ENCODE results near the gene PREX1.

PREX1 gene

DNA sequence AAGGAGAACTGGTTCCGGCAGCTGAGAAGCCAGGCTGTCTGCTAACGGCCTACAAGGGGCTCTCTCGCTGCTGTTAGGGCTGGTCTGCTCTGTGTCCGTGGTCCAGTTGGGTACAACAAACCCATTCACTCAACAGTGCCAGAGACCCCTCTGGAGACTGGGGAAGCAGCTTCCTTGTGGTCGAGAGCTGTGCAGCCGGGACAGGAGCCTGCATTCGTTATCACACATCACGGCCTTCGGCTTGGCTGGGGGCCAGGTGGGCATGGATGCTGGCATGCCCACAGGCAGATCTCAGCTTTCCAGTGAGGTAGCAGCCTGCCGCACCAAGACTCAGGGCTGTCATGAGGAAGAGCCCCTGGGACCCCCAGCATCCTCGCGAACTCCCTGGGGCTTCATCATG, 124.7 kb downstream of the PREX1 start:
- DNase-seq (ENCODE audit: low read depth, low spot score), result no peak

DNA sequence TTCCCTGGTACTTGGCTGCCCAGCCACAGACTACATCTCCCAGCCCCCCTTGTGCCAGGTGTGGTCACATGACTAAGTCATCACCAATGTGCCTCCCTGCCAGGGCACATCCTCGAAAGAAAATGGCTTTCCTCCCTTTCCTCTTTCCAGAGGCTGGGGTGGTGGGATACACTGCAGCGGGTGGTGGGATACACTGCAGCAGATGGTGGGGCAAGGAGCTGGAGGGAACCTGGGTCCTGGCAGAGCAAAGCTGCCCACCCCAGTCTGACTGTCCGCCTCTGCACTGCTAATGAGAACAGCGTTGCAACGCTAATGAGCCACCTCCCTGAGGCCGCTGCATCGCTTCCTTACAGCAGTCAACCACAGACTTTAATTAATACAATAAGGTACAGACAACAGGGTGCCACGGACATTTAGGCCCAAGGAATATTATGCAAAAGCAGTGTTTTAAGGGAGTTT, 125.3 kb downstream of the PREX1 start:
- no peak for DNase-seq (ENCODE audit: low read depth, low spot score)

DNA sequence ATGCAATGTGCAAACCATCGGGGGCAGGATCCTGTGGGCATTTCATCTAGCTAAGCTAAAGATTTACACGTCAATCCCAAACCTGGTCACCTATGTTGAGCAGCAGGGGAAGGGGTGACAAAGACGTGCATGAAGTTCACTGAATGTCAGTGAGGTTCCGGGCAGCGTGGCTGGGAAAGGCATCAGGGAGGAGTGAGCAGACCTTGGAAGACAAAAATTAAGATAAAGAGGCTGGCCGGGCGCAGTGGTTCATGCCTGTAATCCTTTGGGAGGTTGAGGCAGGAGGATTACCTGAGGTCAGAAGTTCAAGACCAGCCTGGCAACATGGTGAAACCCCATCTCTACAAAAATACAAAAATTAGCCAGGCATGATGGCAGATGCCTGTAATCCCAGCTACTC, 126.1 kb downstream of the PREX1 start:
- no peak for DNase-seq (ENCODE audit: low read depth, low spot score)

GRCh38 chr20:48698507-48699267, 129.1 kb downstream of the PREX1 start:
- no peak for DNase-seq (ENCODE audit: low read depth, low spot score)

- DNase-seq (ENCODE audit: low read depth, low spot score), result no peak
These were observed 129.8 kb downstream of the PREX1 start for GRCh38 chr20:48697845-48698491.

- DNase-seq (ENCODE audit: low read depth, low spot score), result no peak
These were observed 131.1 kb downstream of the PREX1 start for GRCh38 chr20:48696671-48697070.

GRCh38 chr20:48695738-48696137, 132.1 kb downstream of the PREX1 start:
- DNase-seq (ENCODE audit: low read depth, low spot score), result no peak

DNA sequence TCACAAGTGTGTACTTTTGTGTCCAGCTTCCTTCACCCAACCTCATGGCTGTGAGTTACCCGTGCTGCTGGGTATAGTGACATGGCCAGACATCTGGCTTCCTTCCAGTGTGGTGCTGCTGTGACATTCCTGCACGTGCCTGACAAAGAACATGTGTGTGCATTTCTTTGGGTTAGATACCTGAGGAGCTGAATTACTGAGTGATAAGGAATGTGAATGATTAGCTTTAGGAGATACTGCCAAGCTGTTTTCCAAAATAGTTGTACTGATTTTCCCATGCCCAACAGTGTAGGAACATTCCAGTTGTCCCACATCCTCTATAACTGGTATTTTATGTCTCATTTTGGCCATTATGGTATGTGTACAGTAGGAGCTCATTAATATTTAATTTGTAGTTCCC, 132.5 kb downstream of the PREX1 start:
- DNase-seq (ENCODE audit: low read depth, low spot score), result no peak

- no peak for DNase-seq (ENCODE audit: low read depth, low spot score)
These were observed 133.4 kb downstream of the PREX1 start for GRCh38 chr20:48694381-48694865.

DNA sequence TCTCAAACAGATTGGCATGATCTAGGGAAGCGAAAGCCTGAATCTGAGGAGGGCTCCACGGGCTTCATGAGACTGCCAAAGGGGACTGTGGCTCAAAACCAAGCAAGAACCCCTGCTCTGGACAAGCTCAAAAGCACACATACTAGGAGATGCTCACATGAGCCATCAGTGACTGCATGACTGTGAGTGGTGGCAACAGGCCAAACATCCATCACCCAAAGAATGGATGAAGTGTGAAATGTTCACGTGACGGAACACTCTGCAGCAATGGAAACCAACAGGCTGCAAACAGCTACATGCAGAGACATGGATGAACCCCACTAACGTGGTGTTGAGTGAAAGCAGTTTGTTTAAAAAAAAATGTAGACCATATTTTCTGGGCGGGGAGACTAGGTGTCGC, 136.3 kb downstream of the PREX1 start:
- DNase-seq (ENCODE audit: low read depth, low spot score), result no peak

DNA sequence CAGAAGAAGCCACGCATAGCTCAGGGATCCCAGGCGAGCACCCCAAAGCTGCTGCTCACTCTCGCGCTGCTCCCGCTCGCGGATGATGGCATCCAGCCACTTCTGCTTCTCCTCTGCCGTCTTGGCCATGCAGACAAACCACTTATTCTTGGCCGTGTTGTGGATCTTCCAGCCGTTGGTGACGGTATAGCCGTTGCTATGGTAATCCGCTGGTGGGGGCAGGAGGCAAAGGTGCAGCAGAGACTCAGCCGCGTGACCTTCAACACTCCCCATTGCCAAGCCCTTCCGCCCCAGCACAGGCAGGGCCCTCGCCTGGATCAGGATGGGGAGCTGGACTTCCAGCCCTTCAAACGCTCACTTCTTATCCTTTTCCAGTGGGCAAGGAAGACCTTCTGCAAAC, 136.9 kb downstream of the PREX1 start:
- DNase-seq (ENCODE audit: low read depth, low spot score), result no peak

DNA sequence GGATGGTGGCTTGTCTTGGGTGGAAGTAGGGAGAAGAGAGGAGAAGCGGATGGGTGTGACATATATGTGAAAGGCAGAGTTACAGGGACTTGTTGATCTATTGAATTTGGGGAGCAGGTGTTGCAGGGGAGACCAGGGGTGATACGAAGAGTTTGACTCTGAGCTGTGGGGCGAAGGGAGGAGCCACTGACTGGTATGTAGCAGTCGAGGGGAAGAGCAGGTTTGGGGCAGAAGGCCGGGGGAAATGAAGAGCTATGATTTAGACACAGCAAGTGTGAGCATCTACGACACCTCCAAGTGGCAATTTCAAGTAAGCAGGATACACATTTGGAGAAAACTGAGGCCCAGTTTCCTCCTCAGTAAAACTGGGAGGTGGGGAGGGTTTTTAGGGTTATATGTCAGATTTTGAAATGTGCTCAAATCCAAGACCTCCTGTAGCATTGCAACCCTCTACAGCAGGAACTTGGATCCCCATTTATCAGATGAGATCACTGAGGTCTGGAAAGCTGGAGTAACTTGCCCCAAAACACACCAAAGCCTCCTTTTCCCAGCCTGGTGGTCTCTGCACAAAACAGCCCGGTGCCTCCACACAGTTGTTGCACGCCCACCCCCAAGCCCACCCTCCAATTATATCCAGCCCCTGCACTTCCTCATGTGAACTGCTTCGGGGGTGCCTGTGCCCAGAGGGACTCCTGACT, 137.8 kb downstream of the PREX1 start:
- no peak for DNase-seq (ENCODE audit: low read depth, low spot score)

DNA sequence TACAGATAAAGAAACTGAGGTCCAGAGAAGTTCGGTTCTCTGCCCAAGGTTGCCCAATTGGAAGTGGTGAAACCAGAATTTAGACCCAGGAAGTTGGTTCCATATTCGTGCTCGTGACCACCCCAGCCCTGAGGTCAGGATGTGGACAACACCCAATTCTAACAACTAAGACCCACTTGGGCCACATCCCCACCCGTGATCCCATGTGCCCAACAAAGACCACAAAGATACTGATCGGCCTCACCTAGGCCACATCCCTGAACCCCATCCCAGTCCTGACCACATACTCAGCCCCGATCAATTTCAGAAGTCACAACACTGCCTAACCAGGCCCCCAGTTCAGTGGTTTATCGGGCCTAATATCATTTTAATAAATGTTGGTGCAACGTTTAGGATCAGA, 138.4 kb downstream of the PREX1 start:
- no peak for DNase-seq (ENCODE audit: low read depth, low spot score)

DNA sequence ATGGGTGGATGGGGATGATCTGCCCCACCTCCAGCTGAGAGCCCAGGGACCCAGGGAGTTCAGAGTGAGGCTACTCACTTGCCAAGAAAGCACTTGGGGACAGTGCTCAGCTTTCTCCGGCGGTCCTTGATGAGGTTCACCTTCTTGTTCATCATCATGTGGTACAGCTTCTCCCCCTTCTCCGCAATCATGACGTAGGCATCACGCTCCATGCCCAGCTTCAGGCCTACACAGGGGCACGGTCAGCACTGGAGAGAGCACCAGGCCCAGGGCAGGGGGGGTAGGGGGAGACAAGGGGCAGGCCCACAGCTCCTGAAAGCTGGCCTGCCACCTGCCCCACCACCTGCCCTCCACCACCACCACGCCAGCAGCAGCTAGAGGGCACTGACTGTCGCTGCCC, 139.2 kb downstream of the PREX1 start:
- no peak for DNase-seq (ENCODE audit: low read depth, low spot score)

DNA sequence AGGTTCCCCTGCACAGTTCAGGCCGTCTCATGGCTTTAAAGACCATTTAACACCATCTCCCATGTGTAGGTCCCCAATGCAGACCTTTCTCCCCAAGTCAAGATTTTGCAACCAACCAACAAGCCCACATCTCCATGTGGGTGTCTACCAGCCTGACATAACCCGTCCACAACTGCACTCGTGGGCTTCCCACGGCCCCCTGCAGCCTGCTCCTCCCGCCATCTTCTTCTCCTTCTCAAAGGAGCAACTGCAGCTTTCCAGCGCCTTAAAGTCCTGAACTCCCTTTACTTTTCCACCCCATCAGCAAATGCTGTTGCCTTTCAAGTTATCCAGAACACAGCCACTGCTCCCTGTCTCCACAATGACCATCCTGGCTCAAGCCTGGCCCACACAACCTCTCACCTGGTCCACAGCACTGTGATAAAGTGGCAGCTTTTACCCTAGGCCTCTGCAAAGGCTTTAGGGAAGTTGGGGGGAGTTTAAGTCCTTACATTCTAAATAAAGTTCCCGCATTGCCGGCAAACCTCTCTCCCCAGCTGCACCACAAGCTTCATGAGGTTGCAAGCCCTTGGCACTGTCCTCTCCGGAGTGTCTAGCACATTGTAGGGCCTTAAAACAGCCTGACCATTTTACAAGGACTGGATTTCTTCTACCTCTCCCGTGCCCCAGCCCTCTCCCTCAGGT, 140.5 kb downstream of the PREX1 start:
- DNase-seq (ENCODE audit: low read depth, low spot score), result no peak

DNA sequence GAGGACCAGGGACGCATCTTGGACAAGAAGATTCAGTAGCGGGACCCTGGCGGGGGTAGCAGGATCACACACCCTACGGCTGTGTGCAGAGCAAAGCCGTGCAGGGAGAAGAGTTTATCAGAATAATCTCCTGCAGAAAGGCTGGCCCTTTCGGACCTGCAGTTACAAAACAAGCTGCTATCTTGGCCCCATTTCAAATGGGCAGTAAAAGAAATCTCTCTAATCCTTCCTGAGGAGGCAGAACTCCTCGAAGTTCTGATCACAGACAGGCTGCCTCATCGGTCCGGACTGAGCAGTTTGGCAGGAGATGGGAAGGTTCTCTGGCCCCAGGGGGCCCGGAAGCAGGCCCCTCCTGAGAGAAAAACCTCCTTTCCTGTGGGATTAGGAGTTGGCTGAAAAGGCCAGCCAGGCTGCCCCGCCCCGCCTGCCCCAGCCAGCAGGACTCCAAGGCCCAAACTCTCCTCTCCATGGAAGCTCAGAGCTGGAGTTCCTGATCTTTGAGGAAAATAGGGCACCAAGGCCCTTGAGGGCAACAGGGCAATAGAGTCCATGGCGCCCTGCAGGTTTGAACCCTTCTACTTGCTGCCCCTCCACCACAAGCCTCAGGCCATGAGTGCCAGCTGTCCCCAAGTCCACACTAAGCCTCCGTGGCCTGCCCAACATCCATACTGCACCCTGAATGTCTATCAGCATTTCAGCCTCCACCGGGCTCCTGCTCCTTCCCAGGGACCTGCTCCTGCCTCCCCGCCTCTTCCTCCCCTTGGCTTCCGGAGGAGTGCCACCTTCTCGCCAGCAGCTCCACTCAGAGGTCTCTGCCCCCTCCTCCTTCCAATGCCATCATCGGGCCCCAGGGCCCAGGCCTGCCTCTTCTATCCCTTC, 141.3 kb downstream of the PREX1 start:
- no peak for DNase-seq (ENCODE audit: low read depth, low spot score)

DNA sequence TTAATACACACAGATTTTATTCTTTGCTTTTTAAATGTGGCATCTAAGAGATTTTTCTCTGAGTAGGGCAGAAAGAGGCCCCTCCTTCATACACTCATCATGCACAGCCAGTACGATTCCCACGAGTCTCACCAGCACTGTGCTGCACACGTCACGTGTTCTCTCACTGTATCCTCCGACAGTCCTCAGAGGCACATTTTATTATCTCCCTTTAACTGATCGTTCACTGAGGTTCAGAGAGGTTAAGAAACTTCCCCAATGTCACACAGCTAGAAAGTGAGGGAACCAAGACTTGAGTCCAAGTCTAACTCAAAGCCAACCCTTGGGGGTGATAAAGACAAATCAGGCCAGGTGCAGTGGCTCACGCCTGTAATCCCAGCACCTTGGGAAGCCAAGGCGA, 142.5 kb downstream of the PREX1 start:
- DNase-seq (ENCODE audit: low read depth, low spot score), result no peak

- DNase-seq (ENCODE audit: low read depth, low spot score), result no peak
These were observed 143.2 kb downstream of the PREX1 start for GRCh38 chr20:48684501-48685041.

GRCh38 chr20:48683467-48684175, 144.2 kb downstream of the PREX1 start:
- no peak for DNase-seq (ENCODE audit: low read depth, low spot score)

Measured in iPS DF 19.7 (cell line).